ENCODE measurements around the gene PITHD1.
"Not testable (repeated sequence)": the region's sequence is repeated elsewhere in the genome, so short reads cannot be mapped to it uniquely, and the experiment has no call there.

PITHD1 gene

DNA sequence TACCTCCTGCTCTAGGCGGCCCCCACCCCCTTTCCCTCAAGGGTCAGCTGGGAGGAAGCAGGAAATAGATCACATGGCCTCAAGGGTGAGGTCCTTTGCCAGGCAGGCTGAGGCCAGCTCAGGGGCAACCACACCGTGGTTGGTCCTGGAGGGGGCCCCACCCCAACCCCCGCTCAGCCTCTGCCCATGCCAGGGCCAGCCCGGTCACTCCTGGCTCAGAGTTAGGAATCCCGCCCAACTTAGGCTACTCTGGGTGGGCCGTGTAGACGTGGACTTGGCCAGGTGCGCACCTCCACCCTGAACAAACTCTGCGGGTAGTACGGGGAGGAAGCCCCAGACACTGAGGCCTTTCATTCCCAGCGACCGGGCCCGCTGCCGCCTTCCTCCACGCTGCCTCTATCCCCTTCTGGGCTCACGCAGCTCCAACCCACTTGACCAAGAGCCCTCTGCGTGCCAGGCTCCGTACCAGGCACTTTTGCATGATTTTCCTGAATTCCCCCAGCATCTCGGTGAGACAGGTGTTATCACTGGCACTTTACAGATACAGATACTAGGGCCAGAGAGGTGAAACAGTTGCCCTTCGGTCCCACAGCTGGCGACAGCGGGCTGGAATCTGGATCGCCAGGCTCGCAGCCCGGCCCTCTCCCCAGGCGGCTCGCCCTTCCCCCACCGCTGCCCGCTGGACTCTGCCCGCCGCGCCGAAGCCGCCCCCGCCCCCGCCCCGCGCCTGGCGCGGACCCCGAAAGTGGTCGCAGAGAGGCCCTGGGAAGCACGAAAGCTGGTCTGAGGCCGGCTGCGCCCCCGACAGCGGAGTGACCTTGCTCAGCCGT lies 21.6 kb downstream of the PITHD1 start:
- peak; percentile 77 for DNase-seq

DNA sequence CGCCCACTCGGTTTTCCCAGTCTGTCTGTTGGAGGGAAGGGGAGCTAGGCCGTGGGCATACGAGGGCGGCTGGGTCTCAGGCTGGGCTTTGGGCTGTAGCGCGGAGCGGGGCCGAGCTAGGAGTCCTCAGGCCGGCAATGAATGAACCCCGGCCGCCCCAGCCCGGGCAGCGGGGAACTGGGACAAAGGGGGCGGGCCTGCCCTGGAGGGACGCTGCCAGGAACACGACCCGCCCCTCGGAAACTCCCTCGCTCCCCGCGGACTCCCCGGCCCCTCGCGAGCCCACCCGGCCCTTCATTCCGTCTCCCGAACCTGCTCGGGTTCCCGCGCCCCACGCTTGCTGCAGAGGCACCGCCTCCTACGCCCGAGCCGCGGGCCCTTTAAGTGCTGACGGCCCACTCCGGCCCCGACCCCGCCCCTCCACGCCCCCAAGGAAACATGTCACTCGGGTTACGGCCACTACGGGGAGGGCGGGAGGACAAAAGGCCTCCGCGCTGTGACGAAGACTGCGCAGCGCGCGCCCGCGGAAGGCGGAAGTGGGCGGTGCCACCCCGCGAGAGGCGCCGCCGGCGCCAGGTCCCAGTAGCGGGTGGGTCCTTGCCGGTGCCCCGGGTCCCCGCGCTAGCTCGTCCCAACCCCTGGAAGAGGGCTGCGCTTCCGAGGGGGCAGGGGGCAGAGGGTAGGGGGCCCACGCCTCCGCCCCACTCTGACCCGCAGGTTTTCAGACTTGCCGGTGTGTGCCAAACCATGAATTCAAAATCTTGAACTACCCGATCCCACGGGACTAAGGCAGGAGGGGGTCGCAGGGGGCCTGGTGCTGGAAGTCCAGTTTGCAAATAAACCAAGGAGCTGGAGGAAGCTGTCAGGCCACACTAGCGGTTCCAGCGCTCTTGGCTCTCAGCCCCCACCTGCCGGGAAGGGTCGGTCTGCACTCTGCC lies 22.5 kb downstream of the PITHD1 start, which contains the start of gene GALE:
TSS of gene GALE (minus strand) at position 355 of the 938 bp plus-strand sequence. CDS start 1,747 bp downstream, outside the sequence.
- peak; percentile 88 for DNase-seq

DNA sequence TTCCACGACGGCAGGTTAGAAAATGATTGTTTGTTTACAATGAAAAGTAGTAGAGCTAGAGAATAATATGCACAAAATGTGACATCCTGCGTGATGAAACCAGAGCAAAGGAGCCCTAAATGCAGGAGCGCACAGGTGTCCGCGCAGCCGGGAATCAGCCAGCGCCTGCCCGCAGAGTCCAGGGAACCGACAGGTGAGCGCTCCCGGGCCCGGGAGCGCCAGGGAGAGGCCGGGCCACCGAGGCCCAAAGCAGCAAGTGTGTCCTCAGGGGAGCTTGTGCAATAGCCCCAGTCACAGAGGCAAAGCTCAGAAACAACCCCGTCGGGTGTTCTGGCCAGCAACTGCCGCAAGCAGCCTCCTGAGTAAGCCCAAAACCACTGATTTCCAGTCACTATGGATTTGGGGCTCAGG lies 23.1 kb downstream of the PITHD1 start:
- DNase-seq, result no peak

DNA sequence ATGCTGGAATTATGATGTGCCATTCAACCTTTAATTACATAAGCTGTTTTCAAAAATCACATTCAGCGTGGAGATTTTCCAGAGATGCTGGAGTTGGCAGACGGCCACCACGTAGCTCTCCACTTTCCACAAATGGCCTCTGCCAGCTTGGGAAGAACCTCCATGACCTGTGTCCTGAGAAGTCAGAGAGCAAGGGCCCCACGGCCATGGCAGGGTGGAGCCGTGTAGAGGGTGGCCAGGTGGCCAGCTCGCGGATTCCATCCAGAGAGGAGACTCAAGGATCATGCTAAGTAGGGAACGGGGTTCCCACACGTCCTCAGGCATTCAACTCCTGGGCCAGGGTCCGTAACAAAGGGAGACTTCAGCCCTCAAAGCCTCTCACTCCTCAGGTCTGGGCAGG lies 23.7 kb downstream of the PITHD1 start:
- DNase-seq, result no peak

DNA sequence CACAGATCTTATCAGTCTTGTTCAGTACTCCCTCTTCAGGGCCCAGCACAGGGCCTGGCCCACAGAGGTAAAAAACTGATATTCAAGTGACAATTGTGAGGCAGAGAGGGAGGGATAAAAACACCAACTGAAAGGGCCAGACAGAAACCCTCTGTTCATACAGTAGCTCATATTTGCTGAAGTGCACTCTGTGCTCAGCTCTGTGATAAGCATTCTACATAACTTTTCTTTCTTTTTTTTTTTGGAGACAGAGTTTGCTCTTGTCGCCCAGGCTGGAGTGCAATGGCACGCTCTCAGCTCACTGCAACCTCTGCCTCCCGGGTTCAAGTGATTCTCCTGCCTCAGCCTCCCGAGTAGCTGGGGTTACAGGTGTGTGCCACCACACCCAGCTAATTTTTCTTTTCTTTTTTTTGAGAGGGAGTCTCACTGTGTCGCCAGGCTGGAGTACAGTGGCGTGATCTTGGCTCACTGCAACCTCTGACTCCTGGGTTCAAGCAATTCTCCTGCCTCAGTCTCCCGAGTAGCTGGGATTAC lies 24.7 kb downstream of the PITHD1 start:
- DNase-seq, result not testable (repeated sequence)

DNA sequence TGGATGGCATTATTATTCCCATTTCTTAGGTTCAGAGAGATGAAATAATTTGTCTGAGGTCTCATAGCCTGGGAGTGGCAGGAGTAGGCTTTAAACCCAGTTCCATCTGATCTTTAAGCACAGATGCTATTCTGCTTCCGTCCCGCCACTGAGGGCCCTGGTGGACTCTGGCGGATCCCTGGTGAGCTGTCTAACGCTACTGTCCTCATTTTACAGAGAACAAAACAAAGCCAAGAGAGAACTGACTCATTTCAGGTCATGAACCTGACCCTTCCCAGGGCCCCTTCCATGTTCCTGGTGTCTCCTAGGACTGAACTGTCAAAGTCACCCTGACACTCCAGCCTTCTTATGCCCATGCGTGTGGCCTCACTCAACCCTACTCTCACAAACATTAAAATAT lies 25.5 kb downstream of the PITHD1 start:
- DNase-seq, result no peak

DNA sequence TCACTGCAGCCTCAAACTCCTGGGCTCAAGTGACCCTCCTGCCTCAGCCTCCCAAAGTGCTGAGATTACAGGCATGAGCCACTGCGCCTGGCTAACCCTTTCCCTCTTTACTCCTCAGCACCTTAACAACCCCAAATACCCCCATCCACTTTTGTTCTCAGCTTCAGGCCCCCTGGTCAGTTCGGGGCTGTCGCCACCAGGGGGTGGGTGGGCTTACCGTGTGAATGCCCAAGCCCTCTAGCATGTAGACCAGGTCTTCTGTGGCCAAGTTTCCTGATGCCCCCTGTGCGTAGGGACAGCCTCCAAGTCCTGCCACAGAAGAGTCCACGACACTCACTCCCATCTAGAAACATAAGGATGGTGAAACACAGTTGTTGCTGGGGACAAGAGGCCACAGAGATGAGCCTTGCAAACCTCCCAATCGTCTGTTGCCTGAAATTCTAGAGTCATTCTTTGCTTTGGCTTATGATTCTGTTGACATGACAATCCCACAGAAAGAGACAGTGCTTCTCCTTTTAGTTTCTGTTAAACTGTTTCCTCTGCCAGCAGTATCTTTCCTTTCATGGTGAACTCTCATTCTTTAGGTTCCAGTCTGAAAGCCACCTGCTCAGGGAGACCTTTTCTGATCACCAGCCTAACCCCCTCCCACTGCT lies 26.1 kb downstream of the PITHD1 start:
- DNase-seq, result no peak

DNA sequence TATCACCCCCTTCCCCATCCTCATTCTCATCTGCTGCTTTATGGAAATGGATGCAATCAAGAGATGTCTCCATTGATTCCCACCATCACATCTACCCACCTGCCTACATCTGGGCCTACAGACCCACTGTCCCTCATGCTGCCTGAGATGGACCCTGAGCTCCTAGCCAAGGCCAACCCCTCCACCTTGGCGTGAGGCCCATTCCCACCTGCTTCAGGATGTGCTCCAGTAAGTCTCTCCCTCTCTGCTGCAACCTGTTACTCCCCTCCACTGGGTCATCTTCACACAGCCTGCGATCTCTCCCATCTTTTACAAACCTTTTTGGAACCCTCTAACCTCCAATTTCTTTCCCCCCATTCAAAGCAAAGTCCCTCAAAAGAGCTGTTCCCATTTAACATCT lies 26.8 kb downstream of the PITHD1 start:
- no peak for DNase-seq

DNA sequence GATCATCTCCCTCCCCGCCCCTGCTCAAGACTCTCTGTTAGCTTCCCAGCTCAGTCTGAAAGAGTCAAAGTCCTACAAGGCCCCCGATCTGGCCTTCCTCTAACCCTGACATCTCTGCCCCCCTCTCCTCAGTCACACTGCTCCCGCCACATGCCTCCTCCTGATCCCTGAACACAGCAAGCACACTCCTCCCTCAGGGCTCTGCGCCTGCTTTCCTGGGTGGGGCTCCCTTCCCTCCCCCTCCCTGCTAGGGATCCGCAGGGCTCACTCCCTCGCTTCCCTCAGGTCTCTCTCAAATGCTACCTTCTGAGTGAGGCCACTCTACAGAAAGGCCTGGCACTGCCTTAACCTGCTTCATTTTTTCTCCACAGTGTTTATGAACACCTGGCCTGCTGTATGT lies 28.1 kb downstream of the PITHD1 start:
- no peak for DNase-seq

DNA sequence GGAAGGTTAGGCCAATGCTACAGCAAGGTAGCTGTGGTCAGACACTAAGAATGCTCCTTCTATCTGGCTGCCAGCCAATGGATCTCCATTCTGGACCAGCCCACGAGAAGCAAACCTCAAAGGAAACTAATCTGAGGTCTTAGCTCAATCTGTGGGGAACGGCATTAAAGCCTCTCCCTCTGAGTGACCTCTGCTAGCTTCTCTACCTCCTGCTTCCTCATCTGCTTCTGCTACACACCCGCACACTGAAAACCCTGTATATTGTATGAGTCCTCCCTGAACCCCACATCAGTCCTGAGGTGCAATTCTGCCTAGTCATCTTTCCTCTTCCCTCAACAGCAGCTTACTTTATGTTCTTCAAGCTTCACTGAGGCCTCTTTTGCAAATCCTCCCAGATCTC lies 29.2 kb downstream of the PITHD1 start:
- no peak for DNase-seq

DNA sequence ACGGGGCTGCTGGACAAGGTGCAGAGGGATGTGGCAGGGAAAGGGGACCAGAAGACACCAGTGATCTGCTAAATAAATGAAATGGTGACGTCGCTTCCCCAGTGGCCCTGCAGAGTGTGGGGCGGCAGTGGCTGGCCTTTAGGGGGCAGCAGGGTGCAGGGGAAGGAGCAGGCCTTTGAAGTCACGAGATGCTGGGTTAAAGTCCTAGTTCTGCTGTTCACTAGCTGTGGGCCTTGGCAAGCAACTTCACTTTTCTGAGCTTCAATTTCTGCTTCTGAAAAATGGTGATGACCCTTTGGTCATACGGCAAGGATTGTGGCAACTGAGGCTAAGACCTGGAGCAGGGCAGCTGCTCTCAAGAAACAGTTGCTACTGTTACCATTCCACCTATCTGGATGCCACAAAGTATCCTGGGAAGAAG lies 31.5 kb downstream of the PITHD1 start:
- DNase-seq, result peak; percentile 59

DNA sequence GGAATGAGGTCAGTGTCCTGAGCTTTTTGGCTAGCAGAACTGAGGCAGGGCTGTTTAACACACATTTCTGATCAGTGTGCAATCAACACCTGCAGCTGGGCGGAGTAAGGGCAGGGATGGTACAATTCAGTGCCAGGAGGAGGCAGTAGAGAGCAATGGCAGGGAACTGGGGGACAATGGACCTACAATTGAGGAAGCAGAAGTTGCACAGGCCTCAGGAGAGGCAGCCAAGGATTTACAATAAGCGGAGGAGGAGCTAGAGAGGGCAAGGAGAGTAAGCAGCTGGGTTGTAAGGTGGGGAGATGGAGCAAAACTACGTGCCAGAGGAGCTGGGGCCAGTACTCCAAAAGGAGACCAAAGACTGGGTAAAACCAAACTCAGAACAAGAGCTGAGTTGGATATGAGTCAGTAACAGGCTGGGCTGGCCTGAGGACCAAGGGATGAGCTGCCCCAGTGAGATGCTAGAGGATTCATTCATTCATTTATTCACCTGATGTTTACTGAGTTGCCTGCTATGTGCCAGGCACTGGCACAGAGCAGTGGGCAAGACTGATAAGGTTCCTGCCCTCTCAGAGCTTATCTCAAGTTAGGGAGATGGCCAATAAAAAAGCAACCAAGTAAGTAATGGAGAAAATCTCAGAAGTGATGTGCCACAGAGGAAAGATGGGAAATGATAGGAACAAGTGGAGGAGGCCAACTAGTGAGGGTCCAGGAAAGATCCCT lies 32.8 kb downstream of the PITHD1 start:
- no peak for DNase-seq

DNA sequence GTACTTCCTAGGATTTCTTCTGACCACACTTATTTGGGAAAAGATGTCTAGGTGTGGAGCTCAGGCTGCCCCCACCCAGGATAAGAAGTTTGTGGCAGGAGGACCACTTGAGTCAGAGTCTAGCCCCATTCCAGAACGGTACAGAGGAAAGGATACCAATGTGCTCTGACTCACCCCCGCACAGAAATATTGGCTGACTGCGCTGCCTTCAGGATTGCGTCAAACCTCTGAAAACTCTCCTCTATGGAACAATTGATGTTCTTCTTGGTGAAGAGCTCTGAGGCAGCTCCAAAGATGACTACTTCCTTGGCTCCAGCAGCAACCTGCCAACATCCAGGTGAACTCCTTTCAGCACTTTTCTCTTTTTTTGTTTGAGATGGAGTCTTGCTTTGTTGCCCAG lies 35.8 kb downstream of the PITHD1 start:
- DNase-seq, result no peak

DNA sequence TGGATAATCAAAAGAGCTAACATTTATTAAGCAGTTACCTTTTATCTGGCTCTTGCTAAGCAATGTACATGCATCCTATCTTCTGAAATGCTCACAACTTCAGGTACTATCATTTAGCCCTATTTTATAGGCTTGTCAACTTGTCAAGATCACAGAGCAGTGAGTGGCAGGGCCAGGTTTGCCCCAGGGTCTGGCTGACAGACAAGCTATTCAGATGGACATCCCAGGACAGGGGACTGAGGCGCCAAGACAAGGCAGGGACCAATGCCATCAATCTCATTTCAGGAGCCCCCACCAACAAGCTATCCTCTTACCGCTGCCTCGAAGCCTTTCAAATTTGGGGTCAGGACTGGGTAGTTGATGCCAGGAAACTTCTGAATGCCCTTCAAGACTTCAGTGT lies 38.1 kb downstream of the PITHD1 start:
- no peak for DNase-seq

DNA sequence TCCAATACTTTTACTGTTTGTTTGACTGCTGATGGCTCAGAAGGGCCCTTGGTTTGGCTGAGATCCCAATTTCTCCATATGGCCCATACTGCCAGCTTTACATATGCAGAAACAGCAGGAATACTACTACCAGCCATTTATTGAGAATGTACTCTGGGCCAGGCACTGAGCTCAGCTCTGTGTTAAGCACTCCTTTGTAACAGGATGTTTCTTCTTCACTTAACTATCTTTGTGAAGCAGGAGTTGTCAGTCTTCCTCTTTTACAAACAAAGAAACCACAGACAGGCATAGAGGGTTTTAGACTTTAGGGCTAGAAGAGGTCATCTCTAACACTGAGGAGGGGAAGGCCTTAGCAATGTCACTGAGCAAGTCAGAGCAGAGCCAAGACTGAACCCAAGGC lies 38.7 kb downstream of the PITHD1 start:
- no peak for DNase-seq

DNA sequence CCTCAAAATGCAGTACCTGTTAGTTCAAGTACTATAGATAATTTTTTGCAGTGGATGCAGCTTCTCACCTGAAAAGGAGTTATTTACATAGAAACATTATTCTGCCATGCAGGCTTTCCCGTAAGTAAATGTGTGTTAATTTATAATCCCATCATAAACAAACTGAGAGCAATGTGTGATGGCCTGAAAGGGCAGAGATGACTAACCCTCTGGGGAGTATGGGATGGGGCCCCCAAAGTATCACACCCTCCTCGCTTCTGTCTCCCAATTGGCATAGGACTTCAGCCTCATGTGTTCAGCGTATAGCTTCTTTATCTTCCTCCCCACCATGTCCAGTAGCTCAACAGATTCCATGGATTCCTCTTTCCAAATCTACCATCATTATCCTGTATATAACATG lies 39.4 kb downstream of the PITHD1 start:
- no peak for DNase-seq

DNA sequence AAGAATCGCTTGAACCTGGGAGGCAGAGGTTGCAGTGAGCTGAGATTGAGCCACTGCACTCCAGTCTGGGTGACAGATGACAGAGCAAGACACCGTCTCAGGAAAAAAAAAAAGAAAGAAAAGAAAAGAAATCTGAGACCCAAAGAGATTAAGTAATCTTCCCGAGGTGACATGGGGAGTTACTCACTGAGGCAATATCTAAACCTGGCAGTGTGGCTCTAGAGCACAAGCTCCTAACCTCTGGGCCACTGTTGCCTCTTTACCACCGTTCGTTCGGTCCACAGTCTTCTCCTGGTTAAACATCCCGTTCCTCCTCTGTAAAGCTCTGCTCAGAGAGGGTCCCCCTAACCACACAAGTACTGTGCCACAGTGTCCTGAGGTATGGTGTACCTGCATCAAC lies 45.5 kb downstream of the PITHD1 start:
- DNase-seq, result no peak

DNA sequence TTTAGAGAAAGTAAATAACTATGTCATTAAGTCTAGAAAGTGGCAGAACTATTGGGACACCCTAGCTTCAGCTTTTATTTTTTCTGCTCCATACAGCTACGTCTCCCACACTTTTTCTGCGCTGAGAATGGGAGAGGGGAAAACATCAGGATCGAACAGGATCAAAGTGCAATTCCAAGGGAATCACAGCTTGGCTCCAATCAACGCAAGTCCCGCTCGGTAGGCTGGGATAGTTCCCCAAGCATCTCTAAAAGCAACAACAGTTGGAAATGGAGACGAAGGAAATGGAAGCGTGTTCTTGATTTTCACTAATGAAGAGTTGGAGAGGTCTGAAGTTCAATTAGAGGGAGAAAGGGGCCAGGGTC lies 46.5 kb downstream of the PITHD1 start:
- no peak for DNase-seq

DNA sequence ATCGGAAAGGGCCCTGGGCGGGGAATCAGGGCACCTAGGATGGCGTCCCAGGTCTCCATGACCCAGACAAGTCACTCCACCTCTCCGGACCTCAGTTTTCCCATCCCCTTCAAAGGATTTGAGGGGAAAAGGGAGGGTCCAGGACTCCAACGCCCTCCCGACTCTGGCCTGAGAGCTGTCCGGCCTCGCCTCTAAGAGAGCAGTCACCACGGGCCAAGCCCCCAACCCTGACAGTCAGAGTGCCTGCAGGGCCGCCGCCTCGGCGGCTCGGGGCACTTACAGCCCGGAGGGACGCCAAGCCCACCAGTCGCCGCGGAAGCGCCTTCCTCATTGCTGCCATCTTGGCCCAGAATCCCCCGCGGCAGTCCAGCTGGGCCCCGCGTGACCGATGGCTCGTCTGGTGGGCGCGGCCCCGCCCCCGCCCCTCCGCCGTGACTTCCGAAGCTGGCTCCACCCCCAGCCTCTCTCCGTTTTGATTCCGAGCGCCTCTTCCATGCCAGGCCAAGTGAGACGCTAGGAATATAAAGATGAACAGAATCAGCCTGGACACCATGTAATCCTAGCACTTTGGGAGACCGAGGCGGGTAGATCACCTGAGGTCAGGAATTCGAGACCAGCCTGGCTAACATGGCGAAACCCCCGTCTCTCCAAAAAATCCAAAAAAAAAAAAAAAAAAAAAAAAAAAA lies 47.0 kb downstream of the PITHD1 start, which contains the start of gene HMGCL:
TSS of gene HMGCL (minus strand) at position 354 of the 686 bp plus-strand sequence. CDS start at position 340, 14 bp downstream.
- peak; percentile 81 for DNase-seq

DNA sequence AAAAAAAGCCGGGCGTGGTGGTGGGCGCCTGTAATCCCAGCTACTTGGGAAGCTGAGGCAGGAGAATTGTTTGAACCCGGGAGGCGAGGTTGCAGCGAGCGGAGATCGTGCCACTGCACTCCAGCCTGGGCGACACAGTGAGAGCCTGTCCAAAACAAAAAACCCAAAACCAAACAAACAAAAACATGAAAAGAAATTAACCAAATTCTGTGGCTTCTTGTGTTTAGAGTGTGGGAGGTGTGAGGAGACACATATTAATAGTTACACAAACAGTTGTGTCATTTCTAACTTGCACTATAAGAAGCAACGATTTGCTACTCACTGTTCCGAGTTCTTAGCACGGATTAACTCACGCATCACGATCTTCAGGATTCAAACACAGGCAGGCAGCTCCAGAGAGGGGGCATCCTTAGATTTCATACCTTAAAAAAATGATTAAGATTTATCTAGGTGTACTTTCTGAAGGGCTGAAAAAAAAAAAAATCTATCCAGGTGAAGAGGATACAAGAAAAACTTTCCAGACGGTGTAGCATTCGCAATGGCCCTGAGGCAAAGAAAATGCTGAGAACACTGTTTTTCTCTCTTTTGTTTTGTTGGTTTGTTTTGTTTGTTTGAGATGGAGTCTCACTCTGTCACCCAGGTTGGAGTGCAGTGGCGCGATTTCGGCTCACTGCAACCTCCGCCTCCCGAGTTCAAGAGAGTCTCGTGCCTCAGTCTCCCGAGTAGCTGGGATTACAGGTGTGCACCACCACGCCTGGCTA lies 47.7 kb downstream of the PITHD1 start:
- DNase-seq, result no peak

DNA sequence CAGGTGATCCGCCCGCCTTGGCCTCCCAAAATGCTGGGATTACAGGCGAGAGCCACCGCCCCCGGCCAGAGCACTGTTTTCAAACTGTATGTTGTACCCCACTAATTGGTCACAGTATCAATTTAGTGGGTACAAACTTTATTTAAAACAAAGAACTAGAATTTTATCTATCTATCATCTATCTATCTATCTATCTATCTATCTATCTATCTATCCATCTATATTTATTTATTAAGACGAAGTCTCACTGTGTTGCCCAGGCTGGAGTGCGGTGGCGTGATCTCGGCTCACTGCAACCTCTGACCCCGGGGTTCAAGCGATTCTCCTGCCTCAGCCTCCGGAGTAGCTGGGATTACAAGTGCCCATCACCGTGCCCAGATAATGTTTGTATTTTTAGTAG lies 48.4 kb downstream of the PITHD1 start:
- not testable (repeated sequence) for DNase-seq

All from NCI-H2029 (cell line).